Neural crest cell (in vitro differentiated cells): ENCODE measurements around the gene SSPN. TPM values are rescaled to one million over a fixed set of nuclear protein-coding genes. Genes with fewer than 3 reads are reported as not detected.

ENCODE experiments used
- DNase-seq: peaks from one replicate; pipeline ENCODE4 v3.0.0; 2021; ENCODE audit warnings: low read depth, mixed read lengths, low spot score
- H3K27ac Mint-ChIP-seq: one replicate; pipeline ENCODE4 v1.8.0; 2021; ENCODE audit warnings: mild to moderate bottlenecking, mixed read lengths; ENCODE audit not compliant: unreplicated experiment
- H3K27me3 Mint-ChIP-seq: 2 replicates; pipeline ENCODE4 v1.8.0; 2021; ENCODE audit warnings: low read depth, mild to moderate bottlenecking, mixed read lengths
- H3K36me3 Mint-ChIP-seq: 2 replicates; pipeline ENCODE4 v1.8.0; 2021; ENCODE audit warnings: low read depth, mild to moderate bottlenecking, mixed read lengths
- H3K4me1 Mint-ChIP-seq: 2 replicates; pipeline ENCODE4 v1.8.0; 2021; ENCODE audit warnings: mixed read lengths
- H3K4me3 Mint-ChIP-seq: one replicate; pipeline ENCODE4 v1.8.0; 2021; ENCODE audit warnings: mild to moderate bottlenecking, mixed read lengths
- H3K9me3 Mint-ChIP-seq: 2 replicates; pipeline ENCODE4 v1.8.0; 2021; ENCODE audit warnings: mixed read lengths
- CTCF ChIP-seq: fragments of 200-600 bp; sonication (generic); conservative IDR thresholded peaks from 2 replicates; pipeline ENCODE4 v1.5.0; 2021; ENCODE audit warnings: antibody characterized with exemption, mild to moderate bottlenecking
- total RNA-seq: library from RNA; stranded (reverse); gene quantifications from 2 replicates; pipeline ENCODE4 v1.2.1, GENCODE V29; 2021

SSPN gene
- total RNA-seq, 1 donor from 2014 or later, result 4.7 TPM

- TF ChIP-seq CTCF, result no peak
- H3K27me3 Mint-ChIP-seq, result peaks cover 5% of the 10 kb centered on the region
- DNase-seq, result no peak
- H3K4me3 Mint-ChIP-seq, result no peak overlapping the region
- no peaks in the 10 kb centered on the region for H3K9me3 Mint-ChIP-seq
- no peaks in the 10 kb centered on the region for H3K36me3 Mint-ChIP-seq
- peaks cover 10% of the 10 kb centered on the region for H3K4me1 Mint-ChIP-seq
- H3K27ac Mint-ChIP-seq, result no peak overlapping the region
Observed at GRCh38 chr12:26177283-26177682, 18.1 kb upstream of the SSPN start.

- no peak overlapping the region for H3K4me3 Mint-ChIP-seq
- H3K4me1 Mint-ChIP-seq, result no peaks in the 10 kb centered on the region
- DNase-seq, result no peak
- no peak overlapping the region for H3K27ac Mint-ChIP-seq
- no peaks in the 10 kb centered on the region for H3K9me3 Mint-ChIP-seq
- H3K27me3 Mint-ChIP-seq, result peaks cover 9% of the 10 kb centered on the region
- TF ChIP-seq CTCF, result no peak
- no peaks in the 10 kb centered on the region for H3K36me3 Mint-ChIP-seq
Observed at GRCh38 chr12:26179826-26180225, 15.5 kb upstream of the SSPN start.

GRCh38 chr12:26182377-26182776 is 13.0 kb upstream of the SSPN start:
- DNase-seq, result no peak
- H3K27me3 Mint-ChIP-seq, result peaks cover 9% of the 10 kb centered on the region
- H3K27ac Mint-ChIP-seq, result no peak overlapping the region
- no peak for TF ChIP-seq CTCF
- H3K36me3 Mint-ChIP-seq, result no peaks in the 10 kb centered on the region
- no peaks in the 10 kb centered on the region for H3K9me3 Mint-ChIP-seq
- H3K4me3 Mint-ChIP-seq, result no peak overlapping the region
- peaks cover 1% of the 10 kb centered on the region for H3K4me1 Mint-ChIP-seq

GRCh38 chr12:26185532-26186320 is 9.6 kb upstream of the SSPN start:
- H3K4me3 Mint-ChIP-seq, result no peak overlapping the region
- no peaks in the 10 kb centered on the region for H3K36me3 Mint-ChIP-seq
- no peak for TF ChIP-seq CTCF
- no peaks in the 10 kb centered on the region for H3K9me3 Mint-ChIP-seq
- H3K27ac Mint-ChIP-seq, result no peak overlapping the region
- DNase-seq, result no peak
- H3K27me3 Mint-ChIP-seq, result peaks cover 7% of the 10 kb centered on the region
- peaks cover 9% of the 10 kb centered on the region for H3K4me1 Mint-ChIP-seq

GRCh38 chr12:26187014-26187798 is 8.2 kb upstream of the SSPN start:
- peaks cover 3% of the 10 kb centered on the region for H3K27me3 Mint-ChIP-seq
- no peak overlapping the region for H3K27ac Mint-ChIP-seq
- H3K4me3 Mint-ChIP-seq, result no peak overlapping the region
- DNase-seq, result no peak
- H3K9me3 Mint-ChIP-seq, result no peaks in the 10 kb centered on the region
- no peaks in the 10 kb centered on the region for H3K36me3 Mint-ChIP-seq
- peaks cover 9% of the 10 kb centered on the region for H3K4me1 Mint-ChIP-seq
- no peak for TF ChIP-seq CTCF
